ENCODE results near the gene SLC22A17. TPM values are rescaled to one million over a fixed set of nuclear protein-coding genes. Genes with fewer than 3 reads are reported as not detected.

The SLC22A17 gene
- polyA plus RNA-seq, 3 donors from 2014 or later: 0.18 TPM; not detected in 2

GRCh38 chr14:23310546-23310945 is 42.1 kb downstream of the SLC22A17 start:
- no peak overlapping the region for H3K4me3 Mint-ChIP-seq

GRCh38 chr14:23308721-23309445 is 43.8 kb downstream of the SLC22A17 start:
- peak overlapping the region in 4 of 6 donors; percentile 23 to 76 (median 57) for H3K27ac Mint-ChIP-seq
- peak overlapping the region in 1 of 5 donors; percentile 42 for H3K4me3 Mint-ChIP-seq
- peaks cover 0 to 10% (median 4%) of the 10 kb centered on the region in 3 donors for H3K27me3 Mint-ChIP-seq (ENCODE audit: low read depth in 3 of 3)
- no peak for DNase-seq
- H3K9me3 Mint-ChIP-seq: no peaks in the 10 kb centered on the region
- peaks cover 27 to 35% of the 10 kb centered on the region in 2 donors for H3K4me1 Mint-ChIP-seq
- peaks cover 0 to 3% (median 0%) of the 10 kb centered on the region in 3 donors for H3K36me3 Mint-ChIP-seq

More at GRCh38 chr14:23310546-23310945, 42.1 kb downstream of the SLC22A17 start:
- Mint-ChIP-seq H3K9me3 (no peaks in the 10 kb centered on the region), H3K27me3 (ENCODE audit: low read depth in 3 of 3) (peaks cover 0 to 7% (median 4%) of the 10 kb centered on the region in 3 donors), H3K4me1 (peaks cover 24 to 27% of the 10 kb centered on the region in 2 donors), H3K36me3 (peaks cover 0 to 3% (median 0%) of the 10 kb centered on the region in 3 donors), H3K27ac (peak overlapping the region in 1 of 6 donors; percentile 34)
- no peak for DNase-seq

GRCh38 chr14:23307687-23308644 is 44.7 kb downstream of the SLC22A17 start:
- Mint-ChIP-seq H3K4me3 (peak overlapping the region; percentile 78 to 83 (median 82)), H3K9me3 (no peaks in the 10 kb centered on the region), H3K4me1 (peaks cover 31 to 40% of the 10 kb centered on the region in 2 donors), H3K27ac (peak overlapping the region; percentile 84 to 92 (median 90)), H3K27me3 (ENCODE audit: low read depth in 3 of 3) (peaks cover 0 to 10% (median 4%) of the 10 kb centered on the region in 3 donors), H3K36me3 (peaks cover 0 to 3% (median 0%) of the 10 kb centered on the region in 3 donors)
- DNase-seq: no peak

GRCh38 chr14:23307146-23307530 is 45.5 kb downstream of the SLC22A17 start:
- no peak for DNase-seq
- Mint-ChIP-seq H3K4me1 (peaks cover 36 to 46% of the 10 kb centered on the region in 2 donors), H3K36me3 (no peaks in the 10 kb centered on the region), H3K4me3 (peak overlapping the region; percentile 78 to 83 (median 82)), H3K9me3 (no peaks in the 10 kb centered on the region), H3K27me3 (ENCODE audit: low read depth in 3 of 3) (peaks cover 6 to 13% (median 7%) of the 10 kb centered on the region in 3 donors), H3K27ac (peak overlapping the region; percentile 84 to 92 (median 90))

- Mint-ChIP-seq H3K36me3 (no peaks in the 10 kb centered on the region), H3K4me1 (peaks cover 36 to 46% of the 10 kb centered on the region in 2 donors), H3K9me3 (no peaks in the 10 kb centered on the region), H3K27ac (peak within 1 kb of the TSS; percentile 84 to 92 (median 90)), H3K27me3 (ENCODE audit: low read depth in 3 of 3) (peaks cover 6 to 13% (median 7%) of the 10 kb centered on the region in 3 donors), H3K4me3 (peak within 1 kb of the TSS; percentile 78 to 83 (median 82))
- DNase-seq: peak; percentile 58 to 65 (median 65)
These were observed 46.1 kb downstream of the SLC22A17 start, which contains the start of gene BCL2L2 for GRCh38 chr14:23306412-23307145. BCL2L2 (plus strand) TSS chr14:23306833; CDS start chr14:23307768, 935 bp downstream.

- peaks cover 45 to 58% of the 10 kb centered on the region in 2 donors for H3K4me1 Mint-ChIP-seq
- peak within 1 kb of the TSS; percentile 98 to 100 (median 99) for H3K27ac Mint-ChIP-seq
- H3K9me3 Mint-ChIP-seq: no peaks in the 10 kb centered on the region
- peak within 1 kb of the TSS; percentile 96 to 100 (median 99) for H3K4me3 Mint-ChIP-seq
- peak; percentile 64 to 66 (median 64) for DNase-seq
- H3K27me3 Mint-ChIP-seq (ENCODE audit: low read depth in 3 of 3): peaks cover 6 to 13% (median 10%) of the 10 kb centered on the region in 3 donors
- H3K36me3 Mint-ChIP-seq: peaks cover 0 to 3% (median 0%) of the 10 kb centered on the region in 3 donors
These were observed 50.1 kb downstream of the SLC22A17 start, which contains the start of gene PPP1R3E for GRCh38 chr14:23302290-23303225. PPP1R3E (minus strand) TSS chr14:23302859; CDS start chr14:23302576, 283 bp downstream.

- H3K27ac Mint-ChIP-seq: peak overlapping the region; percentile 82 to 99 (median 92)
- peaks cover 0 to 4% (median 0%) of the 10 kb centered on the region in 3 donors for H3K36me3 Mint-ChIP-seq
These were observed 50.8 kb downstream of the SLC22A17 start for GRCh38 chr14:23301969-23302289.

GRCh38 chr14:23301288-23301968 is 51.3 kb downstream of the SLC22A17 start:
- DNase-seq: peak; percentile 98 to 99 (median 99)
- H3K4me3 Mint-ChIP-seq: peak overlapping the region; percentile 90 to 100 (median 96)
- peak overlapping the region; percentile 88 to 99 (median 94) for H3K27ac Mint-ChIP-seq
- H3K27me3 Mint-ChIP-seq (ENCODE audit: low read depth in 3 of 3): peaks cover 6 to 13% (median 10%) of the 10 kb centered on the region in 3 donors
- H3K4me1 Mint-ChIP-seq: peaks cover 34 to 49% of the 10 kb centered on the region in 2 donors
- H3K36me3 Mint-ChIP-seq: peaks cover 0 to 4% (median 0%) of the 10 kb centered on the region in 3 donors
- no peaks in the 10 kb centered on the region for H3K9me3 Mint-ChIP-seq

More at GRCh38 chr14:23301969-23302289, 50.8 kb downstream of the SLC22A17 start:
- no peaks in the 10 kb centered on the region for H3K9me3 Mint-ChIP-seq
- peaks cover 6 to 13% (median 10%) of the 10 kb centered on the region in 3 donors for H3K27me3 Mint-ChIP-seq (ENCODE audit: low read depth in 3 of 3)
- no peak for DNase-seq
- peak overlapping the region; percentile 87 to 100 (median 96) for H3K4me3 Mint-ChIP-seq
- H3K4me1 Mint-ChIP-seq: peaks cover 39 to 52% of the 10 kb centered on the region in 2 donors

GRCh38 chr14:23300687-23301223 is 51.9 kb downstream of the SLC22A17 start:
- Mint-ChIP-seq H3K4me3 (peak overlapping the region; percentile 88 to 96 (median 91)), H3K36me3 (peaks cover 0 to 4% (median 0%) of the 10 kb centered on the region in 3 donors), H3K4me1 (peaks cover 28 to 45% of the 10 kb centered on the region in 2 donors), H3K27me3 (ENCODE audit: low read depth in 3 of 3) (peaks cover 6 to 10% (median 9%) of the 10 kb centered on the region in 3 donors), H3K9me3 (no peaks in the 10 kb centered on the region), H3K27ac (peak overlapping the region; percentile 88 to 99 (median 94))
- DNase-seq: peak in 1 of 3 donors; percentile 18

GRCh38 chr14:23299986-23300686 is 52.6 kb downstream of the SLC22A17 start:
- Mint-ChIP-seq H3K36me3 (peaks cover 0 to 4% (median 0%) of the 10 kb centered on the region in 3 donors), H3K4me3 (peak overlapping the region; percentile 88 to 96 (median 91)), H3K27me3 (ENCODE audit: low read depth in 3 of 3) (peaks cover 7 to 13% (median 11%) of the 10 kb centered on the region in 3 donors), H3K4me1 (peaks cover 28 to 46% of the 10 kb centered on the region in 2 donors), H3K9me3 (no peaks in the 10 kb centered on the region), H3K27ac (peak overlapping the region; percentile 88 to 99 (median 94))
- DNase-seq: no peak

Measured in immature natural killer cell (primary cell).